HG03108 (cell line): ENCODE measurements around the gene ZNF529.
"Not testable (repeated sequence)": the region's sequence is repeated elsewhere in the genome, so short reads cannot be mapped to it uniquely, and the experiment has no call there.

Experiments
- ATAC-seq: cut with Tn5 transposase; IDR thresholded peaks from one replicate; pipeline ENCODE4 v1.9.1; 2021; ENCODE audit warnings: moderate library complexity; ENCODE audit not compliant: unreplicated experiment

Gene ZNF529

GRCh38 chr19:36573020-36573894 lies at the start of gene ZNF529:
Gene ZNF529 (minus strand): TSS chr19:36573292. CDS start chr19:36572346, 946 bp downstream.
- ATAC-seq: peak; percentile 96

DNA sequence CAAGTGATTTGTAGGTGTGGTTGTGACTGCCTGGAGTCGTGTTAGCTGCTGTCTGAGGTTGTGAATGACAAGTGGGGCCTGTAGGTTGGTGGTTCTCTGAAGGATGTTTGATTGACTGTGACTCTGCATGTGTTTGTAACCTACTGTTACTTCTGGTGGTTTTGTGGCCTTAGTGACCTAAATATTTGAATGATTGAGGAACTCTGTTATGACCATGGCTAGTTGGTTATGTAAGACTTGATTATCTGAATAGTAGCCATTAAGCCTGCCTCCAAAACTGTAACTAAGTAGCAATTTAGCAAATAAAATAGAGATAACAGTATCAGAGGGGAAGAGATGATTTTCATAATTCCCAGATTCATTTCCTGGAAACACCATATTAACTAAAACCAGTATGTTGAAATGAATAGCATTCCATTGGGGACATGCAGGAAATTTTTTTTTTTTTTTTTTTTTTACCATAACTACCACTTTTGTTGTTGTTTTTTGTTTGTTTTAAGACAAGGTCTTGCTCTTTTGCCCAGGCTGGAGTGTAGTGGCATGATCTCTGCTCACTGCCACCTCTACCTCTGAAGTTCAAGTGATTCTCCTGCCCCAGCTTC lies 32.9 kb upstream of the ZNF529 start:
- ATAC-seq: no peak

DNA sequence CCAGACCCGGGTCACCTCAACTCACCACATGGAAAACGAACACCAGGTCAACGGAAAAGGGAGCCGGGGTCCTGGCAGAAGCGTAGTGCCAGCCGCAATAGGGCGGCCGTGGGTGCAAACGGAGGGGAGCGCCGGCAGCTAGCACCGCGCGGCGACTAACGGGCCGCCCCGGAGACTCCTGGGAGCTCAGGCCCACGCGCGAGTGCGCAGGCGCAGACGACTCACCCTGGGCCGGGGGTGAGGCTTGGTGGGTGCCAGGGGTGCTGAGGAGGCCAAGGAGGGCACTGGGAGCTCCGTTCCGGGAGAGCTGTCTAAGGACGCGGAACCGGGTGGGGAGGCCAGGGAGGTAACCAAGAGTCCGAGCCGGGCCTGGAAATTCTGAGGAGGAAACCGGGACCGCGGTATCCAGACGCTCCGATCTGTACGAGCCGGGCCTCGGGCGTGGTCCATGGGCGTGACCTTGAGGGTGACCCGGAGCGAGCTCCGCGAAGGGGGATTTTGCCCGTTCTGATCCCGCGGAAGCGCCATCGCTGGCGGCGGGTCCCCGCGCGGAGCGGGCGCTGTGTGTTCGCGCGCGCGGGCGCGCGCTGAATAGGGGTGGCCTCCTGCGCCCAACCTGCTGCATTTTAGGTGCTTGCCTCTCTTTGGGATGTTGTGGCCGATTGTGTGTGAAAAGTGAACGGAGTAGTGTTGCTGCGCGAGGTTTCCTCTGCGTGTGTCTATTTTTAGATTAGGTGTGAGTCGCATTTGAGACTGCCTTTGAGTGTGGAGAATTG lies 32.2 kb upstream of the ZNF529 start, which contains the start of gene ZNF382:
Gene ZNF382, plus strand, starts transcription at position 213 of the 776 bp plus-strand sequence. CDS start 4,602 bp downstream, outside the sequence.
- ATAC-seq: peak; percentile 60

- ATAC-seq: peak; percentile 71
Observed at GRCh38 chr19:36604656-36605100, 31.6 kb upstream of the ZNF529 start.

DNA sequence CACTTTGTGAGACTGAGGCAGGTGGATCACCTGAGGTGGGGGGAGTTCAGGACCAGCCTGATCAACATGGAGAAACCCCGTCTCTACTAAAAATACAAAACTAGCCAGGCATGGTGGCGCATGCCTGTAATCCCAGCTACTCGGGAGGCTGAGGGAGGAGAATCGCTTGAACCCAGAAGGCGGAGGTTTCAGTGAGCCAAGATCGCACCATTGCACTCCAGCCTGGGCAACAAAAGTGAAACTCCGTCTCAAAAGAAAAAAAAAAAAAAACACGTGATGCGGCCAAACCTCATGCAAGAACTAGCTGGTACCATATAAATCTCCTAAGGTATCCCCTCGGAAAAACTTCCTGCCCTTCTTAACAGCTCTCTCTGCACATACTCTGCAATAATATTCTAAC lies 29.6 kb upstream of the ZNF529 start:
- ATAC-seq: not testable (repeated sequence)

DNA sequence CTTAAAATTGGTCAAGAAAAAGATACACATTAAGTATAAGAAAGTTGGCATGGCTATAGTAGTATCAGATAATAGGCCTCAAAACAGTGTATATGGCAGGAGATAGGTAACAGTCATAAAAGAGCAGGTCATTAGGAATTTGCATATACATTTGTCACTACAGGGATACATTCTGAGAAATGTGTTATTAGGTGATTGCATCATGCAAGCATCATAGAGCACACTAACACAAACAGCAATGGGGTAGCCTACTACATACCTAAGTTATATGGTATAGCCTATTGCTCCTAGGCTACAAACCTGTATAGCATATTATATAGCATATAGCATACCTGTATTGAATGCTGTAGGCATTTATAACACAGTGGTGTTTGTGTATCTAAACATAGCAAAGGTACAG lies 6.2 kb upstream of the ZNF529 start:
- no peak for ATAC-seq

- no peak for ATAC-seq
Observed at GRCh38 chr19:36577271-36577996, 4.3 kb upstream of the ZNF529 start.

DNA sequence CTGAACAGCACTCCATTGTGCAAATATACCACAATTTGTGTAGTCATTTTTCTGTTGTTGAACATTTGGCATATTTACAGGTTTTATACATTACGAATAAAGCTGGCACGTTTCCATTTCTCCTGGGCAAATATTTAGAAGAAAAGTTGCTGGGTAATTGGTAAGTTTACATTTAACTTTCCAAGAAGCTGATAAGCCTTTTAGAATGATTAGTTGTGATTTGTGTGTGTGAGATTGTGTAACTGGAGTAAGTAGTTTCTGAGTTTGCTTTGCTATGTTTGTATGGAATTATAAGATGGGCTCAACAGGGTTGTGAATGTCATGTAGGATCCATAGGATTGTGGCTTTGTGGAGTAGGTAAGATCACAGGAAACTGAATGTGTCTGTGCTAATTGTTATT lies 1.6 kb upstream of the ZNF529 start:
- ATAC-seq: no peak

DNA sequence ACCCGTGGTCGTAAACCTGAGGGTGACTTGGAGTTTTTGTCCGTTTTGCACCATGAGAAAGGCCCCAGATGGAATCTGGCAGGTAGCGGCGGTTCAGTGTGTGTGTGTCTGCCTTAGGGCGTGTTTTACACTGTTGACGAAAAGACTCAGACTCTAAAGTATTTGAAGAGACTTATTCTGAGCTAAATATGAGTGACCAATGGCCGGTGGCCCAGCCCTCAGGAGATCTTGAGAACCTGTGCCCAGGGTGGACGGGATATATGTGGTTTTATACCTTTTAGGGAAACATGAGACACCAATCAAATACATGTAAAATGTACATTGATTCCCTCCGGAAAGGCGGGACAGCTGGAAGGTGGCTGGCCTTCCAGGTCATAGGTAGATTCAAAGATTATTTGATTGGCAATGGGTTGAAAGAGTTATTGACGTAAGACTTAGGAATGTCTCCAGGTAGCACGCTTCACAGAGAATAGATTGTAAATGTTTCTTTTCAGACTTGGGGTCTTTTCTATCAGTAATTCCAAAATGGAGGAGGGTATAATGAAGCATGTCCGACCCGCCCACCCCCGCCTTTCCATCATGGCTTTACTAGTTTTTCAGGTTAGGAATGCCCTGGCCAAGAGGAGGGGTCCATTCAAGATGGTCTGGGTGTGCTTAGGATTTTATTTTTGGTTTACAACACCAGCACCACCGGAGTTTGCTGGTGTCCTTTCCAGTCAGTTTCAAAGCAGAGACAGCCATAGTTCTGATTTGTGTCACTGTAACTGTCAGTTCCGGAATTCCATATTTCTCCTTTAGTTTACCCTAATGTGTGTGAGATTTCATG lies 1.0 kb upstream of the ZNF529 start:
- ATAC-seq: no peak

DNA sequence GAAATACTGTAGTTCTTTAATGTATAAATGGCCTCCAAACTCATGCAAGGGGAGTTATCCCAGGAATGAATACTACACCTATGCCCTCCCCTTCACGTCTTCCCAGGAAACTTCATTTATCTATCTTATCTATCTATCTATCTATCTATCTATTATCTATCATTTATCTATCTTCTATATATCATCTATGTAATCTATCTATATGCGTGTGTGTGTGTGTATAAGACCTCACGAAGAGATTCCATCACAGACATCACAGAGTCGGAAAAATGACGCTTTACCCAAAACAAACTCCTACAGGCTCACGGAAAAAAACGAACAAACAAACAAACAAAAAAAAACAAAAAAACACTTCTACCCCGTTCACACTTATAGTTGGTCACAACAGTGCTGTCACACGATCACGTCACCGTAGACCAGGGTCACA lies 486 bp downstream of the ZNF529 start:
- no peak for ATAC-seq

GRCh38 chr19:36564391-36564790 lies 8.7 kb downstream of the ZNF529 start:
- no peak for ATAC-seq

DNA sequence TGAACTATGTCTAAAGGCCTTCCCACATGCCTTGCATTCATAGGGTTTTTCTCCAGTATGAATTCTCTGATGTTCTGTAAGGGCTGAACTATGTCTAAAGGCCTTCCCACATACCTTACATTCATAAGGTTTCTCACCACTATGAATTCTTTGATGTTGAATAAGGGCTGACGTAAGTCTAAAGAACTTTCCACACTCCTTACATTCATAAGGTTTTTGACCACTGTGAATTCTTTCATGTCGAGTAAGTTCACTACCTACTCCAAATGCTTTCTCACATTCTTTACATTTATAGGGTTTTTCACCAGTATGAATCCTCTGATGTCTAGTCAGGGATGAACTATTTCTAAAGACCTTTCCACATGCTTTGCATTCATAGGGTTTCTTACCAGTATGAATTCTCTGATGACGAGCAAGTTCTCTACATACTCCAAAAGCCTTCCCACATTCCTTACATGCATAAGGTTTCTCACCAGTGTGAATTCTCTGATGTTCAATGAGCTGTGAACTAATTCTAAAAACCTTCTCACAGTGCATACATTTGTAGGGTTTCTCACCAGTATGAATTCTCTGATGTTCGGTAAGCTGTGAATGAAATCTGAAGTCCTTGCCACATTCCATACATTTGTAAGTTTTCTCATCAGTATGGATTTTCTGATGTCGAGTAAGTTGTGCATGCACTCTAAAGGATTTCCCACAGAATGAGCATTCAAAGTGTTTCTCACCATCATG lies 25.9 kb downstream of the ZNF529 start:
- no peak for ATAC-seq

- no peak for ATAC-seq
Observed at GRCh38 chr19:36528921-36529518, 44.1 kb downstream of the ZNF529 start.

GRCh38 chr19:36528194-36528920 lies 44.7 kb downstream of the ZNF529 start, which contains the start of gene ZNF260:
Gene ZNF260 (minus strand): TSS chr19:36528271. CDS start chr19:36515238, 13,033 bp downstream.
- peak; percentile 85 for ATAC-seq

GRCh38 chr19:36527873-36528193 lies 45.3 kb downstream of the ZNF529 start:
- no peak for ATAC-seq

GRCh38 chr19:36527341-36527740 lies 45.8 kb downstream of the ZNF529 start:
- no peak for ATAC-seq

- ATAC-seq: no peak
Observed at GRCh38 chr19:36526581-36526980, 46.5 kb downstream of the ZNF529 start.

- no peak for ATAC-seq
Observed at GRCh38 chr19:36524617-36525016, 48.5 kb downstream of the ZNF529 start.
